Colon (tissue), 2 donors: Measurements from ENCODE around the gene KRTAP10-12.

Experiments
- FAIRE-seq: peaks from 2 replicates; lab custom pipeline; 2012; peaks lifted over from hg19 to GRCh38; lab: Jason Lieb, UNC
- donor health status: control.
- donor health status: control.

KRTAP10-12 gene

DNA sequence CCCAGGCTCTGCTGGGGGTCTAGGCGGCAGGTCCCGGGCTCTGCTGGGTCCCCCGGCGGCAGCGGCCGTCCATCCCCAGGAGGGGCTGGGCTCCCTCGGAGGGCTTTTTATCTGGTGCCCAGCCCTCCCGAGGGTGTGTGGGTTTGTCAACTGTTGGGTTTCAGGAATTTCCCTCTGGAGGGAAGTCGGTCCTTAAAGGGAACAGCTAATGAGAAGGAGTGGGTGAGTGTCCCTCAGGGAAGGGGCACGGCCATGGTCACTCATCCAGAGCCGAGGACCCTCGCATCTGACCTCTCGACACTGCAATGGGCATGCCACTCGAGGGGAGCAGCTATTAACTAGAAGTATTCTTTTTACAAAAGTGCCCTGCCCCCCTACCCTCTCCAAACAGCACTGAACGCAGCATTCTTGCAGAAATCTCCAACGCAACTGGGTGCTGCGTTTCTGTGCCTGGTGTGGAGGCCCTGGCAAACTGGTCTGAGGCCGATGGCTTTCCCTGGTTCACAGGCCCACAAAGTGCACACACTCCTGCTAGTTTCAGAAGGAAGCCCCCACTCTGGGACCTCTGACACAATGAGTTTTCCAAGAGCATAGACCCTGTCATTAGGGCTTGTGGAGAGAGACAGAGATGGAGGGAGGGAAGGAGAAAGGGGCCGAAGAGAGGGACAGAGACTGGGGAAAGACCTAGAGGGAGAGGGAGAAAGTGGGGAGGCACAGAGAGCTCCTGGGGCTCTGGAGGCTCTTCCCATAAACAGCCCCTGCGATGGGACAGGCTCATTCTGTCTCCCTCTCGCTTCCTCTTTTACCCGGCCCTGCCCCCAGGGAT, 15.4 kb downstream of the KRTAP10-12 start:
- no peak for FAIRE-seq

DNA sequence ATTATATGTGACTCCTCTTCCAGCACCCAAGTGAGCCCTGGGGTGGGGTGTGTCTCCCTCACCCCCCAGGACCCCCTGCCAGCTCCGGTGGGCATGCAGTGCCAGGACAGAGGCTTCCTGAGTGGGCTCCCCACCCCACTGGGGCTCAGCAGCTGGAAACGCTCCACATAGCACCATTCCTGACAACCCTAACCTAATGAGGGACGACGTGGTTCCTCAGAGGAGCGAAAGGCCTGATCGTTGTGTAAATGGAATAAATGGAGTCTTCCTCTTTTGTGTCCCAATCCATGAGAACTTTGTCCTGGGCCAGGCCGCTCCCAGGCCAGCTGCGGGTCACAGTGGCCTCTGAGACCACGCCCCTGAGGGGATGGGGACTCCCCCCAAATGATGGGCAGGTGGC, 16.2 kb downstream of the KRTAP10-12 start:
- FAIRE-seq = no peak

GRCh38 chr21:44713846-44714245, 16.9 kb downstream of the KRTAP10-12 start:
- no peak for FAIRE-seq

DNA sequence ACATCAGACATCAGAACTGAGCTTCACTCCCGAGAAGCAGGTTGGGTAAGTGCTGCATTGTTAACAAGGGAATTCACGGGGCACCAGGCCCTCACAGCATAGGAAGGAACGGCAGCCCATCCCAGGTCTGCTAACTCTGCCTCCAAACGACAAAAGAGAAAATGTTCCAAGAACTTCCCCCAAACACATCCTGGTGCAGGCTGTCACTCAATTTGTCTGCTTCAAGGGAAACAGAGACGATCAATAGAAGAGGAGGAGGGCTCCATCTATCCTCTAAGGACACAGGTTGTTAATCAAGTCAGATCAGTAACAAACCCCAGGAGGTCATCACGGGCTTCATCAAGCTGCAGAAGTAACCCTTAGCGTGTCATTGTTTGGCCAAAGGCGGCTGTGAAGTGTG, 17.9 kb downstream of the KRTAP10-12 start:
- FAIRE-seq = no peak

- no peak for FAIRE-seq
Observed at GRCh38 chr21:44716984-44717383, 20.0 kb downstream of the KRTAP10-12 start.

- FAIRE-seq = no peak
Observed at GRCh38 chr21:44718093-44718492, 21.1 kb downstream of the KRTAP10-12 start.

- FAIRE-seq = no peak
Observed at GRCh38 chr21:44718571-44718970, 21.6 kb downstream of the KRTAP10-12 start.

- no peak for FAIRE-seq
Observed at GRCh38 chr21:44720170-44720569, 23.2 kb downstream of the KRTAP10-12 start.

GRCh38 chr21:44722731-44723130, 25.8 kb downstream of the KRTAP10-12 start:
- FAIRE-seq = no peak

GRCh38 chr21:44723177-44724131, 26.5 kb downstream of the KRTAP10-12 start:
- no peak for FAIRE-seq

GRCh38 chr21:44724196-44724595, 27.2 kb downstream of the KRTAP10-12 start:
- no peak for FAIRE-seq

GRCh38 chr21:44724926-44725325, 28.0 kb downstream of the KRTAP10-12 start:
- FAIRE-seq = no peak

GRCh38 chr21:44726826-44727225, 29.9 kb downstream of the KRTAP10-12 start:
- FAIRE-seq = no peak

DNA sequence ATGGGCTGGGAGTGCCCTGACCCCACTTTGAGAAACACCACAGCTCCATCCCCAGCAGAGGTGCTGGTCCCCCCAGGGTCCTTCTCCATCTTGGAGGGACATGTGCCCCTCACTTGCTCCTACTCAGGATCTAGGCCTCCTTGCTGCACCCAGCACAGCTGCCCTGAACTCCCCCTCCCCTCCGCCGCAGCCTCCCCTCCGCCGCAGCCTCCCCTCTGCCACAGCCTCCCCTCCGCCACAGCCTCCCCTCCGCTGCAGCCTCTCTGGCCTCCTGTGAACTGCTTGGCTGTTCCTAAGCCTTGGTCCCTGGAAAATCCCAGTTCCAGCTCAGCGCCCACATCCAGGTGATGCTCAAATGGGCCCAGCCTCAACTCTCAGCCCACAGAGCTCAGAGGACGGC, 30.3 kb downstream of the KRTAP10-12 start:
- no peak for FAIRE-seq

DNA sequence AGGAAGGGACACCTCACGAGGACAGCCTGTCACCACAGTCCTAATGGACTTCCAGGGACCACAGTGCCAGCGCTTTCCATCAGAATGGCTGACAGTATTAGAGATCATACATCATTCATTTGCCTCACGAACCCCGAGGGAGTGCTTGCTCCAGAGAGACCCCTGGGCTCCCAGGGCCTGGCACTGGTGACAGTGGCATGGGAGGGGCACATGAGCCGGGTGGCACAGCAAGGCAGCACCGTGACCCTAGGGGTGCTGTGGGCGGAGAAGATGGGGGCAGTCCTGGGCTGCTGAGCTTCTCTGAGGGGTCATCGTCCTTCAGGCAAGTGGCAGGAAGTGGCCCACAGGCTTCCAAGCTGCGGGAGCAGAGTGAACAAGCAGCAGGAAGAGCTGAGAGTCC, 30.8 kb downstream of the KRTAP10-12 start:
- no peak for FAIRE-seq

DNA sequence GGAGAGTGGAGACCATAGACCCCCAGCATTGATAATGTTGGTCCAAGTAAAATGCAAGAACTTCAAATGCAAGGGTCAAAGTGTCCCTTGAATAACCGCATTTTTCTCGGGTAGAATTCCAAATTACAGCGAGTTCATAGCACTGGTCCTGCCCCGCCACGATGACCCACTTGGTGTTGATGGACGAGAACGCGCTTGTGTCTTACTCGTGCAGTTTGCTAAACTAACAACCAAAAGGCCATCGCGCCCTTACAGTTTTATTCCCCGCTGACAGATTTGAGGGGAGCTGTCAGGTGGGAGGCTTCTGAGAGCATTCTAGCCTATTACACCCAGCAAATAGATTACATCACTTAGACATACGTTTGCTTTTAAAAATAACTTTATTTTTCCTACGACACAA, 31.7 kb downstream of the KRTAP10-12 start:
- no peak for FAIRE-seq

GRCh38 chr21:44729336-44730027, 32.5 kb downstream of the KRTAP10-12 start:
- no peak for FAIRE-seq

DNA sequence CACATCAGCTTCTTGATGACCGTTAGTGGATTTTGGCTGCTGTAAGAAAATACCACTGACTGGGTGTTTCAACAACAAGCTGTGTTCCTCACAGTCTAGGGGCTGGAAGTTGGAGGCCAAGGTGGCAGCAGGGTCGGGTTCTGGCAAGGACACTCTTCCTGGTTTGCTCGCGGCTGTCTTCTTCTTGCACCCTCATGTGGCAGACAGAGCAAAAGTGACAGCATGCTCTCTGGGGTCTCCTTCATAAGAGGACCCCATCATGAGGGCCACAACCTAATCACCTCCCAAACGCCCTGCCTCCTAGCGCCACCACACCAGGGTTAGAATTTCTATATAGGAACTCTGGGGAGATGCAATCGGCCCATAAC, 33.0 kb downstream of the KRTAP10-12 start:
- no peak for FAIRE-seq

DNA sequence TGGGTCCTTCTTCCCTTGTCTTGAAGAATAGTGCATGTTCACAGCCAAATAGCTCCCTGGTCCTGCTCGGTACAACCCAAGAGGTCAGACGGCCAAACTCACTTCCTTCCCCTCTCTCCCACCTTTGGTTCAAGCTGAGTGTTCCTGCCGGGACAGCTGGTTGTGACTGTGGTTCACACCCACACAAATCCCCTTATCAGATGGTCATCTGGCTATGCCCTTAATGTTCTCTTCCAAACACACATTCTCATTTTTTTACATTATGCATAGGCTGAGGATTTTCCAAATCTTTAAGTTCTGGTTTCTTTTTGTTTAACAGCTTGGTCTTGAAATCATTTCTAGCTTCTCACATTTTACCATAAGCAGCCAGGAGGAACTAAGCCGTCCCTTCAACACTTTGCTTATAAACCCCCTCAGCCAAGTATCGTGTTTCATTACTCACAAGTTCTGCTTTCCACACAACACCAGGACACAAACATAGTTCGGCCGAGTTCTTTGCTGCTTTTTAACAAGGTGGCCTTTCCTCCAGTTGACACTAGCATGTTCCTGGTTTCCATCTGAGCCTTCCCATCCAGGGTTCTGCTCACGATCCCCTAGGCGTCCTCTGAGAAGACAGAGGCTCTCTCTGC, 34.1 kb downstream of the KRTAP10-12 start:
- no peak for FAIRE-seq

DNA sequence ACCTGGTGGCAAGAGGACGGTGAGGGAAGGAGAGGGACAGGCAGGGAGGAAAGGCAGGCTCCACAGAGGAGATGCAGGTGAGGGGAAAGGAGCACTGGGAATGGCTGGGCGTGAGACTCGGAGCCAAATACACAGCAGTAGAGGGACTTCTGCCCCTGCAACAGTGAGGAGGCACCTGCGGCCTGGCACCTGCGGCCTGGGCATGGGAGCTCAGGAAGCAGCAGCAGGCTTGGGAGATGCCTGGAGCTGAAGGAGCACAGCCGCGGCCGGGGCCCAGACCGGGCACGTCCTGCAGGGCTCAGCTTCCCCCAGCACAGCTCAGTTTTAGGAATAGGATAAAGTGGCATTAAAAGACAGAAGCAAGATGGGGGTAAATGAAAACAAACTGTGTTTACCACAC, 35.3 kb downstream of the KRTAP10-12 start:
- FAIRE-seq = no peak

DNA sequence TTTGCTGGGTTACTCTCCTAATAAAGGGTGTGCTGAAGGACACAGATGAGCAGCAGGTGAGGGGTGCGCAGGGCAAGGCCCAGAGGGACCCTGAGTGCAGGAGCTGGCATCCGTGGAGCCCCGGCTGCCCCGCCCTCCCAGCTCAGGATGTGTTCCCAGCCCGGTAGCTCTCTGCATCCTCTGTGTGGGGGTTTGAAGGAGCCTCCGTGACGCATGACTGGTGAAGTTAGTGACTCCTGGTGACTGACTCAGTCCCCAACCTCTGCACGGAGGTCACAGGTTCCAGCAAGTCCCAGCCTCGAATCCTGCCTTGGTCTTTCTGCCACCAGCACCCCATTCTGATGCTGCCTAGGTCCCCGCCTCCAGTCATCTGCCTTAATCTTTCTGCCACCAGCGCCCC, 36.0 kb downstream of the KRTAP10-12 start:
- FAIRE-seq = no peak
